ENCODE measurements around the gene CAMK2B.

The CAMK2B gene

GRCh38 chr7:44307905-44308595 lies 17.3 kb downstream of the CAMK2B start:
- TF ChIP-seq SIN3A (IDR thresholded peaks at IDR 0.05; ENCODE audit: borderline replicate concordance, insufficient read depth, low read length) (no peak), FOXP2 (optimal IDR thresholded peaks at IDR 0.05; ENCODE audit: borderline replicate concordance, extremely low read depth, extremely low read length, insufficient read depth) (no peak), REST (IDR thresholded peaks at IDR 0.05; ENCODE audit: insufficient read depth in 1 of 2, low read depth in 2 of 2, low read length in 2 of 2) (no peak), TAF1 (IDR thresholded peaks at IDR 0.05; ENCODE audit: borderline replicate concordance, insufficient read depth, low read length) (no peak), POLR2AphosphoS5 (IDR thresholded peaks at IDR 0.05; ENCODE audit: low read depth, low read length) (no peak)

GRCh38 chr7:44307301-44307900 lies 18.0 kb downstream of the CAMK2B start:
- TF ChIP-seq POLR2AphosphoS5 (IDR thresholded peaks at IDR 0.05; ENCODE audit: low read depth, low read length) (no peak), TAF1 (IDR thresholded peaks at IDR 0.05; ENCODE audit: borderline replicate concordance, insufficient read depth, low read length) (no peak), REST (IDR thresholded peaks at IDR 0.05; ENCODE audit: insufficient read depth in 1 of 2, low read depth in 2 of 2, low read length in 2 of 2) (no peak)

- TF ChIP-seq FOXP2 (optimal IDR thresholded peaks at IDR 0.05; ENCODE audit: borderline replicate concordance, extremely low read depth, extremely low read length, insufficient read depth) = no peak
- no peak for TF ChIP-seq SIN3A (IDR thresholded peaks at IDR 0.05; ENCODE audit: borderline replicate concordance, insufficient read depth, low read length)
- TF ChIP-seq REST (IDR thresholded peaks at IDR 0.05; ENCODE audit: insufficient read depth in 1 of 2, low read depth in 2 of 2, low read length in 2 of 2) = no peak
- TF ChIP-seq POLR2AphosphoS5 (IDR thresholded peaks at IDR 0.05; ENCODE audit: low read depth, low read length) = no peak
- no peak for TF ChIP-seq TAF1 (IDR thresholded peaks at IDR 0.05; ENCODE audit: borderline replicate concordance, insufficient read depth, low read length)
Measured at GRCh38 chr7:44306606-44307005, 18.8 kb downstream of the CAMK2B start.

- TF ChIP-seq SIN3A (IDR thresholded peaks at IDR 0.05; ENCODE audit: borderline replicate concordance, insufficient read depth, low read length) (no peak), POLR2AphosphoS5 (IDR thresholded peaks at IDR 0.05; ENCODE audit: low read depth, low read length) (no peak), TAF1 (IDR thresholded peaks at IDR 0.05; ENCODE audit: borderline replicate concordance, insufficient read depth, low read length) (no peak), FOXP2 (optimal IDR thresholded peaks at IDR 0.05; ENCODE audit: borderline replicate concordance, extremely low read depth, extremely low read length, insufficient read depth) (no peak), REST (IDR thresholded peaks at IDR 0.05; ENCODE audit: insufficient read depth in 1 of 2, low read depth in 2 of 2, low read length in 2 of 2) (no peak)
Measured at GRCh38 chr7:44305564-44306507, 19.6 kb downstream of the CAMK2B start.

Data from PFSK-1 (cell line).